Neutrophil (primary cell): ENCODE measurements around the gene SLC7A8.

Experiments used
- H3K27ac ChIP-seq: fragments of 200-600 bp; sonication (generic); 2 replicates; pipeline ENCODE4 v1.5.1; 2016; ENCODE audit warnings: mild to moderate bottlenecking, moderate library complexity
- H3K27me3 ChIP-seq: fragments of 200-600 bp; sonication (generic); 2 replicates; pipeline ENCODE4 v1.6.0; 2016; ENCODE audit warnings: mild to moderate bottlenecking
- H3K36me3 ChIP-seq: fragments of 200-600 bp; sonication (generic); 2 replicates; pipeline ENCODE4 v1.5.1; 2017
- H3K4me1 ChIP-seq, 2 experiments: fragments of 200-600 bp in 1 of 2; sonication (generic) in 1 of 2; 1 replicate in 1 of 2; 2 replicates in 1 of 2; pipeline versions ENCODE4 v1.5.1 to v1.6.1; 2013 to 2016; ENCODE audit warnings: low read depth in 1 of 2, low read length in 1 of 2, mild to moderate bottlenecking in 1 of 2, moderate library complexity in 1 of 2; ENCODE audit not compliant: control insufficient read depth in 1 of 2, insufficient read depth in 1 of 2
- H3K4me3 ChIP-seq, 2 experiments: fragments of 200-600 bp in 1 of 2; sonication (generic) in 1 of 2; 1 replicate in 1 of 2; 2 replicates in 1 of 2; pipeline ENCODE4 v1.5.1; 2013 to 2016; ENCODE audit warnings: low read depth in 1 of 2, low read length in 1 of 2, mild to moderate bottlenecking in 1 of 2, moderate library complexity in 1 of 2
- H3K9me3 ChIP-seq: fragments of 200-600 bp; sonication (generic); 2 replicates; pipeline ENCODE4 v1.5.1; 2016
- TF ChIP-seq, protein P1 (sequence below): fragments of 200-600 bp; sonication (generic); IDR thresholded peaks from 2 replicates; pipeline ENCODE4 v1.5.1; 2016; ENCODE audit warnings: antibody characterized with exemption

SLC7A8 gene

GRCh38 chr14:23106747-23107045 lies 76.8 kb downstream of the SLC7A8 start:
- no peak overlapping the region for H3K27ac ChIP-seq
- TF ChIP-seq, protein P1, sequence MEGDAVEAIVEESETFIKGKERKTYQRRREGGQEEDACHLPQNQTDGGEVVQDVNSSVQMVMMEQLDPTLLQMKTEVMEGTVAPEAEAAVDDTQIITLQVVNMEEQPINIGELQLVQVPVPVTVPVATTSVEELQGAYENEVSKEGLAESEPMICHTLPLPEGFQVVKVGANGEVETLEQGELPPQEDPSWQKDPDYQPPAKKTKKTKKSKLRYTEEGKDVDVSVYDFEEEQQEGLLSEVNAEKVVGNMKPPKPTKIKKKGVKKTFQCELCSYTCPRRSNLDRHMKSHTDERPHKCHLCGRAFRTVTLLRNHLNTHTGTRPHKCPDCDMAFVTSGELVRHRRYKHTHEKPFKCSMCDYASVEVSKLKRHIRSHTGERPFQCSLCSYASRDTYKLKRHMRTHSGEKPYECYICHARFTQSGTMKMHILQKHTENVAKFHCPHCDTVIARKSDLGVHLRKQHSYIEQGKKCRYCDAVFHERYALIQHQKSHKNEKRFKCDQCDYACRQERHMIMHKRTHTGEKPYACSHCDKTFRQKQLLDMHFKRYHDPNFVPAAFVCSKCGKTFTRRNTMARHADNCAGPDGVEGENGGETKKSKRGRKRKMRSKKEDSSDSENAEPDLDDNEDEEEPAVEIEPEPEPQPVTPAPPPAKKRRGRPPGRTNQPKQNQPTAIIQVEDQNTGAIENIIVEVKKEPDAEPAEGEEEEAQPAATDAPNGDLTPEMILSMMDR, result no peak
- H3K36me3 ChIP-seq, result no peaks in the 10 kb centered on the region
- peaks cover 33 to 37% of the 10 kb centered on the region in 2 experiments for H3K4me1 ChIP-seq
- H3K4me3 ChIP-seq, result no peak overlapping the region
- H3K27me3 ChIP-seq, result no peaks in the 10 kb centered on the region
- H3K9me3 ChIP-seq, result no peaks in the 10 kb centered on the region

DNA sequence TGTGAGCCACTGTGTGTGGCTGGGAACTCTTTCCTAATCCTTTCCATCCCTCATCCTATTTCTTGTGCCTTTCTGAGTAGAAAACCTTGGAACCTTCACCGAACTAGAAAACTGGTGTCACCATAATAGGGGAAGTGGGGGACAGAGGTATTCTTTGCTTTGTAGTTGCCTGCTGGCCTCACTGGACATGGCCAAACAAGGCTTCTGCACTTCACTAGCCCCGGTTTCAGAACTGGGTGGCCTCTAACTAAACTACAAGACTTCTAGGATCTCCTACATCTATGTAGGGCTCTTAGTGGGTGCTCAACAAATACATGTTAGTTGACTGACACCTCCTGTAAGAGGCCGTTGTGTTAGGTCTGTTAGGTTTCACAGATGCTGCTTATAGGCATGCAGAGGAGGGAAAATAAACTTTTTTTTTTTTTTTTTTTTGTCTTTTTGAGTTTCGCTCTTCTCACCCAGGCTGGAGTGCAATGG lies 78.1 kb downstream of the SLC7A8 start:
- Histone ChIP-seq H3K4me3 (no peak overlapping the region), H3K9me3 (no peaks in the 10 kb centered on the region), H3K27ac (no peak overlapping the region), H3K36me3 (no peaks in the 10 kb centered on the region), H3K4me1 (peaks cover 21 to 27% of the 10 kb centered on the region in 2 experiments), H3K27me3 (no peaks in the 10 kb centered on the region)
- TF ChIP-seq, protein P1, result no peak

GRCh38 chr14:23104591-23105347 lies 78.7 kb downstream of the SLC7A8 start, which contains the start of gene CIROP:
CIROP (minus strand) TSS chr14:23104989; CDS start chr14:23104920, 69 bp downstream.
- H3K27me3 ChIP-seq, result no peaks in the 10 kb centered on the region
- no peaks in the 10 kb centered on the region for H3K9me3 ChIP-seq
- TF ChIP-seq, protein P1, result no peak
- no peak within 1 kb of the TSS for H3K4me3 ChIP-seq
- H3K4me1 ChIP-seq, result peaks cover 17 to 21% of the 10 kb centered on the region in 2 experiments
- H3K36me3 ChIP-seq, result no peaks in the 10 kb centered on the region
- no peak within 1 kb of the TSS for H3K27ac ChIP-seq

- Histone ChIP-seq H3K9me3 (no peaks in the 10 kb centered on the region), H3K4me1 (peaks cover 13 to 18% of the 10 kb centered on the region in 2 experiments), H3K27me3 (no peaks in the 10 kb centered on the region), H3K36me3 (peaks cover under 1% of the 10 kb centered on the region), H3K27ac (no peak overlapping the region), H3K4me3 (no peak overlapping the region)
- TF ChIP-seq, protein P1, result no peak
Observed at GRCh38 chr14:23104070-23104590, 79.3 kb downstream of the SLC7A8 start.

- H3K36me3 ChIP-seq, result peaks cover 6% of the 10 kb centered on the region
- TF ChIP-seq, protein P1, result no peak
- H3K27me3 ChIP-seq, result no peaks in the 10 kb centered on the region
- H3K9me3 ChIP-seq, result no peaks in the 10 kb centered on the region
- no peak overlapping the region for H3K4me3 ChIP-seq
- H3K4me1 ChIP-seq, result peaks cover 13 to 18% of the 10 kb centered on the region in 2 experiments
- H3K27ac ChIP-seq, result no peak overlapping the region
Observed at GRCh38 chr14:23103581-23103980, 79.9 kb downstream of the SLC7A8 start.
